Measurements from ENCODE around the gene GHRL. TPM values are rescaled to one million over a fixed set of nuclear protein-coding genes. Genes with fewer than 3 reads are reported as not detected.

Gene GHRL
- total RNA-seq, 3 donors from 2014 or later: 0.51 to 0.63 (median 0.55) TPM

GRCh38 chr3:10240799-10241198, 51.9 kb downstream of the GHRL start:
- H3K4me1 ChIP-seq (ENCODE audit: low read depth): no peaks in the 10 kb centered on the region
- ATAC-seq: no peak
- TF ChIP-seq CTCF (IDR thresholded peaks at IDR 0.05): no peak
- no peak for DNase-seq
- H3K4me3 ChIP-seq: no peak overlapping the region
- intact Hi-C loops (cut with DNase I, micrococcal nuclease): no loop called here
- peaks cover 14% of the 10 kb centered on the region for H3K9me3 ChIP-seq
- no peaks in the 10 kb centered on the region for H3K36me3 ChIP-seq (ENCODE audit: low read depth)

- no peak for ATAC-seq
- intact Hi-C loops (cut with DNase I, micrococcal nuclease): no loop called here
- no peak for TF ChIP-seq CTCF (IDR thresholded peaks at IDR 0.05)
- Histone ChIP-seq H3K4me3 (no peak overlapping the region), H3K9me3 (no peaks in the 10 kb centered on the region), H3K4me1 (ENCODE audit: low read depth) (no peaks in the 10 kb centered on the region), H3K36me3 (ENCODE audit: low read depth) (no peaks in the 10 kb centered on the region)
- no peak for DNase-seq
Measured at GRCh38 chr3:10238345-10239183, 54.2 kb downstream of the GHRL start.

Small RNAs within 50 kb of the gene (microRNA-seq; reads per million reads assigned to microRNA genes)
- not detected for gene MIR378B

Other genes with a start within 250 kb of the GHRL start
- gene FANCD2OS, start 184.7 kb downstream of the GHRL start, total RNA-seq: not detected
- 100 to 1,000 TPM in 1 of 3 donors, 10 to 100 TPM in 2; 71.7 to 118 (median 85.5) TPM for gene BRK1, start 177.3 kb downstream of the GHRL start, total RNA-seq
- gene VHL, start 151.2 kb downstream of the GHRL start, total RNA-seq: 10 to 100 TPM; 33.6 to 38.2 (median 36.2) TPM
- 1 to 10 TPM; 1.1 to 3.2 (median 2.4) TPM for gene IRAK2, start 128.0 kb downstream of the GHRL start, total RNA-seq
- gene TATDN2, start 44.5 kb downstream of the GHRL start, total RNA-seq: 10 to 100 TPM; 29.8 to 34.9 (median 34.4) TPM
- gene SEC13, start 28.2 kb upstream of the GHRL start, total RNA-seq: 100 to 1,000 TPM in 1 of 3 donors, 10 to 100 TPM in 2; 88.1 to 127 (median 95.3) TPM
- under 1 TPM; 0.09 to 0.70 (median 0.12) TPM for gene ATP2B2, start 212.6 kb upstream of the GHRL start, total RNA-seq